D341Med (cell line): ENCODE measurements around the gene SLC12A7.
"Not testable (repeated sequence)": the region's sequence is repeated elsewhere in the genome, so short reads cannot be mapped to it uniquely, and the experiment has no call there.

Source experiments
- DNase-seq: peaks from one replicate; pipeline ENCODE4 v3.0.0; 2012; ENCODE audit warnings: low spot score

SLC12A7 gene

GRCh38 chr5:1111727-1112289, at the start of gene SLC12A7:
TSS of gene SLC12A7 (minus strand) at chr5:1112063. CDS start at chr5:1111991, 72 bp downstream.
- peak; percentile 61 for DNase-seq

GRCh38 chr5:1161108-1161832, 49.4 kb upstream of the SLC12A7 start:
- no peak for DNase-seq

- no peak for DNase-seq
Observed at GRCh38 chr5:1159774-1160406, 48.0 kb upstream of the SLC12A7 start.

- no peak for DNase-seq
Observed at GRCh38 chr5:1159341-1159675, 47.4 kb upstream of the SLC12A7 start.

GRCh38 chr5:1158647-1159340, 46.9 kb upstream of the SLC12A7 start:
- DNase-seq, result no peak

GRCh38 chr5:1157461-1157986, 45.7 kb upstream of the SLC12A7 start:
- not testable (repeated sequence) for DNase-seq

- DNase-seq, result no peak
Observed at GRCh38 chr5:1156754-1157460, 45.0 kb upstream of the SLC12A7 start.

GRCh38 chr5:1156033-1156753, 44.3 kb upstream of the SLC12A7 start:
- DNase-seq, result peak; percentile 55

GRCh38 chr5:1155191-1156032, 43.5 kb upstream of the SLC12A7 start:
- DNase-seq, result no peak

GRCh38 chr5:1153428-1153827, 41.6 kb upstream of the SLC12A7 start:
- no peak for DNase-seq

- DNase-seq, result no peak
Observed at GRCh38 chr5:1152771-1153282, 41.0 kb upstream of the SLC12A7 start.

- no peak for DNase-seq
Observed at GRCh38 chr5:1152156-1152555, 40.3 kb upstream of the SLC12A7 start.

- DNase-seq, result no peak
Observed at GRCh38 chr5:1151316-1151715, 39.5 kb upstream of the SLC12A7 start.

- no peak for DNase-seq
Observed at GRCh38 chr5:1150866-1151265, 39.0 kb upstream of the SLC12A7 start.

- no peak for DNase-seq
Observed at GRCh38 chr5:1144638-1145396, 33.0 kb upstream of the SLC12A7 start.

- no peak for DNase-seq
Observed at GRCh38 chr5:1144089-1144488, 32.2 kb upstream of the SLC12A7 start.

- no peak for DNase-seq
Observed at GRCh38 chr5:1143670-1143951, 31.7 kb upstream of the SLC12A7 start.

GRCh38 chr5:1142886-1143669, 31.2 kb upstream of the SLC12A7 start:
- DNase-seq, result no peak

- DNase-seq, result no peak
Observed at GRCh38 chr5:1141834-1142233, 30.0 kb upstream of the SLC12A7 start.
